HepG2 (cell line): ENCODE data around the gene FBXL22. TPM values are rescaled to one million over a fixed set of nuclear protein-coding genes. Genes with fewer than 3 reads are reported as not detected.
A peak's percentile ranks its signal among the peaks of the same experiment; 100 is the strongest.

Experiments used
- AFF4 ChIP-seq: sonication (generic); formaldehyde crosslinking; IDR thresholded peaks from 2 replicates; pipeline ENCODE4 v1.4.0; 2020; ENCODE audit warnings: missing genetic modification reagents
- ATF7-NPFF ChIP-seq: sonication (generic); formaldehyde crosslinking; IDR thresholded peaks from 2 replicates; pipeline ENCODE4 v1.8.1; 2023; ENCODE audit warnings: mild to moderate bottlenecking, low read depth, missing genetic modification reagents, moderate library complexity
- GATA4 ChIP-seq: sonication (generic); IDR thresholded peaks from 2 replicates; pipeline ENCODE4 v1.6.1; 2016; ENCODE audit warnings: antibody characterized with exemption, low read depth, borderline replicate concordance
- HNRNPH1 ChIP-seq: fragments of 200-400 bp; formaldehyde crosslinking; optimal IDR thresholded peaks from 2 replicates; pipeline ENCODE3; 2017; ENCODE audit warnings: mild to moderate bottlenecking, low read depth, low read length
- NFAT5 ChIP-seq: sonication (generic); formaldehyde crosslinking; IDR thresholded peaks from 2 replicates; pipeline ENCODE4 v1.4.0; 2020; ENCODE audit warnings: missing genetic modification reagents
- NR3C1 ChIP-seq: sonication (generic); formaldehyde crosslinking; IDR thresholded peaks from 2 replicates; pipeline ENCODE4 v1.4.0; 2020; ENCODE audit warnings: missing genetic modification reagents
- RNF2 ChIP-seq: fragments of 450-650 bp; conservative IDR thresholded peaks from 2 replicates; pipeline ENCODE4 v1.6.1; 2016; ENCODE audit warnings: low read depth
- SRF ChIP-seq: IDR thresholded peaks from 2 replicates; pipeline ENCODE4 v1.6.1; 2011; ENCODE audit warnings: mild to moderate bottlenecking, low read depth, low read length, moderate library complexity
- TEF ChIP-seq: sonication (generic); formaldehyde crosslinking; IDR thresholded peaks from 2 replicates; pipeline ENCODE4 v1.5.0; 2020; ENCODE audit warnings: missing genetic modification reagents
- XRCC5 ChIP-seq: fragments of 200-400 bp; formaldehyde crosslinking; optimal IDR thresholded peaks from 2 replicates; pipeline ENCODE3; 2017; ENCODE audit warnings: mild to moderate bottlenecking, low read length
- ZNF337 ChIP-seq: sonication (generic); formaldehyde crosslinking; IDR thresholded peaks from 2 replicates; pipeline ENCODE4 v1.5.1; 2020; ENCODE audit warnings: missing genetic modification reagents, low read depth, mild to moderate bottlenecking, borderline replicate concordance
- ZNF546 ChIP-seq: sonication (generic); formaldehyde crosslinking; conservative IDR thresholded peaks from 2 replicates; pipeline ENCODE4 v1.8.1; 2023; ENCODE audit warnings: mild to moderate bottlenecking, missing genetic modification reagents
- ZNF646 ChIP-seq: sonication (generic); formaldehyde crosslinking; IDR thresholded peaks from 2 replicates; pipeline ENCODE4 v1.9.0; 2021; ENCODE audit warnings: mild to moderate bottlenecking, missing genetic modification reagents
- ZSCAN12 ChIP-seq: sonication (generic); formaldehyde crosslinking; IDR thresholded peaks from 2 replicates; pipeline ENCODE4 v1.9.0; 2021; ENCODE audit warnings: mild to moderate bottlenecking, missing genetic modification reagents
- polyA plus RNA-seq, 8 experiments: library from polyadenylated mRNA; depleted of rRNA in 3 of 8; stranded (reverse) in 7 of 8; unstranded in 1 of 8; fragments of >200 nt; fragmentation: Illumina TruSeq in 4 of 8; extraction: Trizol in 4 of 8; gene quantifications; 2 replicates each; pipeline versions ENCODE4 v1.2.1 to v1.2.3, GENCODE V29; 2011 to 2016; ENCODE audit warnings: low read depth in 4 of 8, missing spikeins in 1 of 8, mixed read lengths in 1 of 8; ENCODE audit not compliant: insufficient read depth in 1 of 8
- total RNA-seq, 5 experiments: library from RNA; depleted of rRNA; stranded (reverse); fragments of >200 nt; fragmentation: Illumina TruSeq; extraction: Trizol; gene quantifications; 2 replicates each; pipeline ENCODE4 v1.2.3, GENCODE V29; 2016; ENCODE audit warnings: low read depth in 1 of 5

The FBXL22 gene
- total and polyA plus RNA-seq, 2 of the 13 experiments (the other 11 are each of a cell fraction or from before 2014, with no cell fraction given) = 0.15 to 0.33 TPM

- TF ChIP-seq NFAT5 (peak; percentile 66), ZSCAN12 (0 out of 2 replicates have a peak, but pooled peaks have one; percentile 78), RNF2 (peak; percentile 56), TEF (CRISPR knock-in tag) (0 out of 2 replicates have a peak, but pooled peaks have one; percentile 15), NR3C1 (CRISPR knock-in tag) (no peak), AFF4 (CRISPR knock-in tag) (no peak), ZNF337 (CRISPR knock-in tag) (no peak), SRF (no peak), GATA4 (no peak; the same call in 1 of the 2 replicates), ZNF646 (CRISPR knock-in tag) (no peak), ATF7-NPFF (CRISPR knock-in tag) (peak; percentile 86; the same call in 1 of the 2 replicates), XRCC5 (no peak), ZNF546 (no peak), HNRNPH1 (no peak)
Measured at GRCh38 chr15:63600616-63601025, 3.4 kb downstream of the FBXL22 start (continued).
